ENCODE data around the gene ZNF865.

GRCh38 chr19:55643003-55643886, 37.8 kb downstream of the ZNF865 start, which contains the start of gene ZNF581:
- TF ChIP-seq, protein P1, sequence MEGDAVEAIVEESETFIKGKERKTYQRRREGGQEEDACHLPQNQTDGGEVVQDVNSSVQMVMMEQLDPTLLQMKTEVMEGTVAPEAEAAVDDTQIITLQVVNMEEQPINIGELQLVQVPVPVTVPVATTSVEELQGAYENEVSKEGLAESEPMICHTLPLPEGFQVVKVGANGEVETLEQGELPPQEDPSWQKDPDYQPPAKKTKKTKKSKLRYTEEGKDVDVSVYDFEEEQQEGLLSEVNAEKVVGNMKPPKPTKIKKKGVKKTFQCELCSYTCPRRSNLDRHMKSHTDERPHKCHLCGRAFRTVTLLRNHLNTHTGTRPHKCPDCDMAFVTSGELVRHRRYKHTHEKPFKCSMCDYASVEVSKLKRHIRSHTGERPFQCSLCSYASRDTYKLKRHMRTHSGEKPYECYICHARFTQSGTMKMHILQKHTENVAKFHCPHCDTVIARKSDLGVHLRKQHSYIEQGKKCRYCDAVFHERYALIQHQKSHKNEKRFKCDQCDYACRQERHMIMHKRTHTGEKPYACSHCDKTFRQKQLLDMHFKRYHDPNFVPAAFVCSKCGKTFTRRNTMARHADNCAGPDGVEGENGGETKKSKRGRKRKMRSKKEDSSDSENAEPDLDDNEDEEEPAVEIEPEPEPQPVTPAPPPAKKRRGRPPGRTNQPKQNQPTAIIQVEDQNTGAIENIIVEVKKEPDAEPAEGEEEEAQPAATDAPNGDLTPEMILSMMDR (IDR thresholded peaks at IDR 0.05), result no peak
- TF ChIP-seq EZH2 (IDR thresholded peaks at IDR 0.05), result no peak
- no peak for TF ChIP-seq EZH2phosphoT487 (IDR thresholded peaks at IDR 0.05)

All from neural progenitor cell (in vitro differentiated cells).